ENCODE data around the gene ATAD3C. TPM values are rescaled to one million over a fixed set of nuclear protein-coding genes. Genes with fewer than 3 reads are reported as not detected.

The ATAD3C gene
- total and polyA plus RNA-seq, 10 of the 15 experiments (the other 5 are each of a cell fraction or from before 2014, with no cell fraction given), result 0.03 to 3.1 (median 0.86) TPM

DNA sequence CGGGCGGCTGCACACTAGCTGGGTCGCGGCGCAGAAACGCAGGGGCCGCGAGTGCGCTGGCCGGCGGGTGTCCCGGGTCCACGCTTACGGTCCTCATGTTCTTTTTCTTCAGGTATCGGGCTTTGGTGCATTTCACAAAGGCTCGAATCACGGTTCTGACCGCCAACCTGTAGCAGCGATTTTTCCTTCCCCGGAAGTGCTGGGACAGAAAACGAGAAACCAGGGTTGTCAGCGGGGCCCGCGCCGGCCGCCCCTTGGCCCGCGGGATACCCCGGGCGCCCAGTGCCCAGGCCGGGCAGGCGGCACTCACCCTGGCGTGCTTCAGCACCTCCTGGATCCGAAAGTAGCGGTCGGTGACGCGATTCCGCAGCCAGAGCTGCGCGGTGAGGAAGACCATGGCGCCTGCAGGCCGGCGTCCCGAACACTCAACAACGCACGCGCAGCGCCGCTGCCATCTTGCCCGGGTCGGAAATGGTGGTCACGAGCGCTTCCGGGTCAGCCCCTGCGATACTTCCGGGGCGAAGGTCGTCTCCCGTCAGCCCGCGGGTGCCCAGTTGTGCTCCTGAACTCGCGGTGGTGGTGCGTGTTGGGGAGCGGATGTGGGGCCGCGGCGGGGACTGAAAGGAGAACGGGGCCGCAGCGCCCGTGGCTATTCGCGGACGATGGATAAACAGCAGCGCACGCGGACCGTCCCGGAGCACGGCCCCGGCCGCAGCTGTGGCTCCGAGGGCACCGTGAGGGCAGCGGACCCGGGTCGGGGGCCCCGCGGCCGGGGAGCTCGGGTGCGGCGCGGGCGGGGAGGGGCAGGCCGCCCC is 42.5 kb upstream of the ATAD3C start, which contains the start of gene MRPL20 (continued):
- TF ChIP-seq POU2F2 (IDR thresholded peaks at IDR 0.05; ENCODE audit: borderline replicate concordance, low read depth, low read length) (no peak; the same call in 1 of the 3 replicates), RAD51 (IDR thresholded peaks at IDR 0.05) (no peak), IKZF2 (IDR thresholded peaks at IDR 0.05) (no peak), GATAD2B (conservative IDR thresholded peaks at IDR 0.05; ENCODE audit: low read depth) (peak; percentile 76), RBBP5 (conservative IDR thresholded peaks at IDR 0.05) (no peak), NRF1 (conservative IDR thresholded peaks at IDR 0.05; ENCODE audit: low read depth, low read length) (peak; percentile 55), TCF7 (IDR thresholded peaks at IDR 0.05; ENCODE audit: borderline replicate concordance) (no peak), FOXK2 (IDR thresholded peaks at IDR 0.05) (peak; percentile 48; the same call in 1 of the 2 replicates), SIN3A (IDR thresholded peaks at IDR 0.05; ENCODE audit: low read depth, low read length) (peak; percentile 70), GABPA (IDR thresholded peaks at IDR 0.05; ENCODE audit: low read depth) (no peak), YY1 (IDR thresholded peaks at IDR 0.05; ENCODE audit: low read depth, low read length) (peak; percentile 99), CBX5 (IDR thresholded peaks at IDR 0.05; ENCODE audit: low read depth) (no peak), PAX8 (IDR thresholded peaks at IDR 0.05) (no peak), BHLHE40 (IDR thresholded peaks at IDR 0.05; ENCODE audit: borderline replicate concordance in 1 of 2, low read depth in 2 of 2, low read length in 1 of 2) (peak; percentile 47 to 82; a peak in 3 of 4 replicates), CREM (IDR thresholded peaks at IDR 0.05; ENCODE audit: low read depth) (peak; percentile 87), MTA3 (IDR thresholded peaks at IDR 0.05; ENCODE audit: borderline replicate concordance, low read length) (no peak), ZNF217 (IDR thresholded peaks at IDR 0.05) (no peak)
- TF ChIP-seq, protein P1, sequence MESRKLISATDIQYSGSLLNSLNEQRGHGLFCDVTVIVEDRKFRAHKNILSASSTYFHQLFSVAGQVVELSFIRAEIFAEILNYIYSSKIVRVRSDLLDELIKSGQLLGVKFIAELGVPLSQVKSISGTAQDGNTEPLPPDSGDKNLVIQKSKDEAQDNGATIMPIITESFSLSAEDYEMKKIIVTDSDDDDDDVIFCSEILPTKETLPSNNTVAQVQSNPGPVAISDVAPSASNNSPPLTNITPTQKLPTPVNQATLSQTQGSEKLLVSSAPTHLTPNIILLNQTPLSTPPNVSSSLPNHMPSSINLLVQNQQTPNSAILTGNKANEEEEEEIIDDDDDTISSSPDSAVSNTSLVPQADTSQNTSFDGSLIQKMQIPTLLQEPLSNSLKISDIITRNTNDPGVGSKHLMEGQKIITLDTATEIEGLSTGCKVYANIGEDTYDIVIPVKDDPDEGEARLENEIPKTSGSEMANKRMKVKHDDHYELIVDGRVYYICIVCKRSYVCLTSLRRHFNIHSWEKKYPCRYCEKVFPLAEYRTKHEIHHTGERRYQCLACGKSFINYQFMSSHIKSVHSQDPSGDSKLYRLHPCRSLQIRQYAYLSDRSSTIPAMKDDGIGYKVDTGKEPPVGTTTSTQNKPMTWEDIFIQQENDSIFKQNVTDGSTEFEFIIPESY (IDR thresholded peaks at IDR 0.05), result no peak
- TF ChIP-seq, protein P2, sequence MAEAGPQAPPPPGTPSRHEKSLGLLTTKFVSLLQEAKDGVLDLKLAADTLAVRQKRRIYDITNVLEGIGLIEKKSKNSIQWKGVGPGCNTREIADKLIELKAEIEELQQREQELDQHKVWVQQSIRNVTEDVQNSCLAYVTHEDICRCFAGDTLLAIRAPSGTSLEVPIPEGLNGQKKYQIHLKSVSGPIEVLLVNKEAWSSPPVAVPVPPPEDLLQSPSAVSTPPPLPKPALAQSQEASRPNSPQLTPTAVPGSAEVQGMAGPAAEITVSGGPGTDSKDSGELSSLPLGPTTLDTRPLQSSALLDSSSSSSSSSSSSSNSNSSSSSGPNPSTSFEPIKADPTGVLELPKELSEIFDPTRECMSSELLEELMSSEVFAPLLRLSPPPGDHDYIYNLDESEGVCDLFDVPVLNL (IDR thresholded peaks at IDR 0.05; ENCODE audit: low read depth, low read length), result no peak
- TF ChIP-seq, protein P3, sequence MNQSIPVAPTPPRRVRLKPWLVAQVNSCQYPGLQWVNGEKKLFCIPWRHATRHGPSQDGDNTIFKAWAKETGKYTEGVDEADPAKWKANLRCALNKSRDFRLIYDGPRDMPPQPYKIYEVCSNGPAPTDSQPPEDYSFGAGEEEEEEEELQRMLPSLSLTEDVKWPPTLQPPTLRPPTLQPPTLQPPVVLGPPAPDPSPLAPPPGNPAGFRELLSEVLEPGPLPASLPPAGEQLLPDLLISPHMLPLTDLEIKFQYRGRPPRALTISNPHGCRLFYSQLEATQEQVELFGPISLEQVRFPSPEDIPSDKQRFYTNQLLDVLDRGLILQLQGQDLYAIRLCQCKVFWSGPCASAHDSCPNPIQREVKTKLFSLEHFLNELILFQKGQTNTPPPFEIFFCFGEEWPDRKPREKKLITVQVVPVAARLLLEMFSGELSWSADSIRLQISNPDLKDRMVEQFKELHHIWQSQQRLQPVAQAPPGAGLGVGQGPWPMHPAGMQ (IDR thresholded peaks at IDR 0.05; ENCODE audit: borderline replicate concordance), result no peak
- TF ChIP-seq, protein P4, sequence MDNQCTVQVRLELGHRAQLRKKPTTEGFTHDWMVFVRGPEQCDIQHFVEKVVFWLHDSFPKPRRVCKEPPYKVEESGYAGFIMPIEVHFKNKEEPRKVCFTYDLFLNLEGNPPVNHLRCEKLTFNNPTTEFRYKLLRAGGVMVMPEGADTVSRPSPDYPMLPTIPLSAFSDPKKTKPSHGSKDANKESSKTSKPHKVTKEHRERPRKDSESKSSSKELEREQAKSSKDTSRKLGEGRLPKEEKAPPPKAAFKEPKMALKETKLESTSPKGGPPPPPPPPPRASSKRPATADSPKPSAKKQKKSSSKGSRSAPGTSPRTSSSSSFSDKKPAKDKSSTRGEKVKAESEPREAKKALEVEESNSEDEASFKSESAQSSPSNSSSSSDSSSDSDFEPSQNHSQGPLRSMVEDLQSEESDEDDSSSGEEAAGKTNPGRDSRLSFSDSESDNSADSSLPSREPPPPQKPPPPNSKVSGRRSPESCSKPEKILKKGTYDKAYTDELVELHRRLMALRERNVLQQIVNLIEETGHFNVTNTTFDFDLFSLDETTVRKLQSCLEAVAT (IDR thresholded peaks at IDR 0.05), result 0 out of 2 replicates have a peak, but pooled peaks have one; percentile 10
- TF ChIP-seq, protein P5, sequence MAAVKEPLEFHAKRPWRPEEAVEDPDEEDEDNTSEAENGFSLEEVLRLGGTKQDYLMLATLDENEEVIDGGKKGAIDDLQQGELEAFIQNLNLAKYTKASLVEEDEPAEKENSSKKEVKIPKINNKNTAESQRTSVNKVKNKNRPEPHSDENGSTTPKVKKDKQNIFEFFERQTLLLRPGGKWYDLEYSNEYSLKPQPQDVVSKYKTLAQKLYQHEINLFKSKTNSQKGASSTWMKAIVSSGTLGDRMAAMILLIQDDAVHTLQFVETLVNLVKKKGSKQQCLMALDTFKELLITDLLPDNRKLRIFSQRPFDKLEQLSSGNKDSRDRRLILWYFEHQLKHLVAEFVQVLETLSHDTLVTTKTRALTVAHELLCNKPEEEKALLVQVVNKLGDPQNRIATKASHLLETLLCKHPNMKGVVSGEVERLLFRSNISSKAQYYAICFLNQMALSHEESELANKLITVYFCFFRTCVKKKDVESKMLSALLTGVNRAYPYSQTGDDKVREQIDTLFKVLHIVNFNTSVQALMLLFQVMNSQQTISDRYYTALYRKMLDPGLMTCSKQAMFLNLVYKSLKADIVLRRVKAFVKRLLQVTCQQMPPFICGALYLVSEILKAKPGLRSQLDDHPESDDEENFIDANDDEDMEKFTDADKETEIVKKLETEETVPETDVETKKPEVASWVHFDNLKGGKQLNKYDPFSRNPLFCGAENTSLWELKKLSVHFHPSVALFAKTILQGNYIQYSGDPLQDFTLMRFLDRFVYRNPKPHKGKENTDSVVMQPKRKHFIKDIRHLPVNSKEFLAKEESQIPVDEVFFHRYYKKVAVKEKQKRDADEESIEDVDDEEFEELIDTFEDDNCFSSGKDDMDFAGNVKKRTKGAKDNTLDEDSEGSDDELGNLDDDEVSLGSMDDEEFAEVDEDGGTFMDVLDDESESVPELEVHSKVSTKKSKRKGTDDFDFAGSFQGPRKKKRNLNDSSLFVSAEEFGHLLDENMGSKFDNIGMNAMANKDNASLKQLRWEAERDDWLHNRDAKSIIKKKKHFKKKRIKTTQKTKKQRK (IDR thresholded peaks at IDR 0.05; ENCODE audit: low read depth, low read length), result no peak

All from GM12878 (cell line).